HG03520 (cell line): ENCODE results near the gene KLF5.
A peak's percentile ranks its signal among the peaks of the same experiment; 100 is the strongest.
"Not testable (repeated sequence)": the region's sequence is repeated elsewhere in the genome, so short reads cannot be mapped to it uniquely, and the experiment has no call there.

ENCODE experiments used
- ATAC-seq: cut with Tn5 transposase; IDR thresholded peaks from one replicate; pipeline ENCODE4 v1.9.1; 2021; ENCODE audit warnings: mild to moderate bottlenecking, moderate library complexity; ENCODE audit not compliant: unreplicated experiment

The KLF5 gene

DNA sequence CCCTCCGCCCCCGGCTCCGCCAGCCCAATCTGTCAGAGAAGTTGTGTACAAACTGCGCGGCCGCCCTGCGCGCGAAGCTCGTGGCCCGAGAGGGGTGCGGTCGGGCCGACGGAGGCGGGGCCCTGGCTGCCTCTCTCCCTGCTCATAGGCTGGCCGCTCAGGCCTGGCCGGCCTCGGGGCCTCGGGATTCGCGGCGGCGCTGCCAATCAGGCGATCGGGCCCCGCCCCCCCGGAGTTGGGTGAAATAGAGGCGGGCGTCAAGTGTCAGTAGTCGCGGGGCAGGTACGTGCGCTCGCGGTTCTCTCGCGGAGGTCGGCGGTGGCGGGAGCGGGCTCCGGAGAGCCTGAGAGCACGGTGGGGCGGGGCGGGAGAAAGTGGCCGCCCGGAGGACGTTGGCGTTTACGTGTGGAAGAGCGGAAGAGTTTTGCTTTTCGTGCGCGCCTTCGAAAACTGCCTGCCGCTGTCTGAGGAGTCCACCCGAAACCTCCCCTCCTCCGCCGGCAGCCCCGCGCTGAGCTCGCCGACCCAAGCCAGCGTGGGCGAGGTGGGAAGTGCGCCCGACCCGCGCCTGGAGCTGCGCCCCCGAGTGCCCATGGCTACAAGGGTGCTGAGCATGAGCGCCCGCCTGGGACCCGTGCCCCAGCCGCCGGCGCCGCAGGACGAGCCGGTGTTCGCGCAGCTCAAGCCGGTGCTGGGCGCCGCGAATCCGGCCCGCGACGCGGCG is at the start of gene KLF5:
TSS of gene KLF5 (plus strand) at position 270 of the 724 bp plus-strand sequence. CDS start at position 593, 323 bp downstream.
- ATAC-seq: peak; percentile 97

- no peak for ATAC-seq
These were observed 47.1 kb upstream of the KLF5 start for GRCh38 chr13:73011751-73012150.

DNA sequence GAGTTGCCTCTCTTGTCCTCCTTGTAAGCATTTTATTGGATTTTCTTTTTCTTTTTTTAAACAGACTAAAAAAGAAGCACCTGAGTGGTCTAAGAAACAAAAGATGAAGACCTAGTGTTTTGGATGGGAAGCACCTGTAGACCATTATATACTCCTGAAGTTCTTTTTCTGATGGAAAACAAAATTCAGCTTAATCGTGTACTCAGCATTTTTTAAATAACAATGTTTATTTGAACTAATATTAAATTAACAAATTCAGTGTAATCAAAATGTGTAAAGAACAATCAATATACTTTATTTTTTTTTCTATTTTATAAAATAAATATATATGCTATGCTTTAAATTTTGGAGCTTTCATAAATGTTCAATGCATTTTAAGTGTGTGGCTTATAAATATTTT is 43.0 kb upstream of the KLF5 start:
- ATAC-seq: no peak

GRCh38 chr13:73018336-73018735 is 40.5 kb upstream of the KLF5 start:
- no peak for ATAC-seq

DNA sequence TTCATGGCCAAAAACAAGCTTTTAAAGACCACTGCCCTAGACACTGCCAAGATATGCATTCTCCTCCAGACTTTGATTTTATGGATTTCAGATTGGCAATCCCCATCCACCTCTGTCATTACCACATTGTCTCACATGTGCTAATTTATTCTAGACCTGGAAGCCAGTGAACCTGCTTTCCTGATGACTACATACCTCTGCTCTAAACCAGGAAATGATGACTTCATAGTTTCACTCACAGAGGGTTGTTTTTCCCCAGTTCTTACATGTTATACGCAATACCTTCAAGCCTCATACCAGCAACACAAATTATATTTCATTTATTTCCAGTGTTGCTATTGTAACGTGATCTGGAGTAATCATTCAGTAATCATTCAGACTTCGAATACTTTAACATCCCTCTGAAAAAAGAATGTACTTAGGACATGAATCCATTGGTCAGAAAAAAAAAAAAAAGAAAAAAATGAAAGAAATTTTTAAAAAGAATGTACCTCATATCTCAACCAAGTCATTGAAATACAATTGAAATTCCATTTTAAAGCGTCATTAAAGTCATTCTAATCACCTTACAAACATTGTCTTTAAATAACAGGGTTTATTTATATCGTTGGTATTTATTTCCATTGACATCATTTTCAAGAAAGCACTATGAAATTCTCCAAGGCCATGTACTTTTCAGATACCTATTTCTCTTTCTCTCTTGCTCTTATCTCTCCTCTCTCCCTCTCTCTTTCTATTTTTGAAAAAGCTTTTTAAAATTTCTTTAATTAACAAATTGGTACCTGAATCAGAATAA is 33.4 kb upstream of the KLF5 start:
- ATAC-seq: no peak

- no peak for ATAC-seq
These were observed 23.9 kb upstream of the KLF5 start for GRCh38 chr13:73034901-73035300.

- no peak for ATAC-seq
These were observed 23.1 kb upstream of the KLF5 start for GRCh38 chr13:73035660-73036059.

GRCh38 chr13:73036566-73036965 is 22.2 kb upstream of the KLF5 start:
- no peak for ATAC-seq

- no peak for ATAC-seq
These were observed 20.7 kb upstream of the KLF5 start for GRCh38 chr13:73038064-73038463.

GRCh38 chr13:73039201-73040108 is 19.4 kb upstream of the KLF5 start:
- ATAC-seq: no peak

GRCh38 chr13:73040484-73040883 is 18.3 kb upstream of the KLF5 start:
- ATAC-seq: no peak

DNA sequence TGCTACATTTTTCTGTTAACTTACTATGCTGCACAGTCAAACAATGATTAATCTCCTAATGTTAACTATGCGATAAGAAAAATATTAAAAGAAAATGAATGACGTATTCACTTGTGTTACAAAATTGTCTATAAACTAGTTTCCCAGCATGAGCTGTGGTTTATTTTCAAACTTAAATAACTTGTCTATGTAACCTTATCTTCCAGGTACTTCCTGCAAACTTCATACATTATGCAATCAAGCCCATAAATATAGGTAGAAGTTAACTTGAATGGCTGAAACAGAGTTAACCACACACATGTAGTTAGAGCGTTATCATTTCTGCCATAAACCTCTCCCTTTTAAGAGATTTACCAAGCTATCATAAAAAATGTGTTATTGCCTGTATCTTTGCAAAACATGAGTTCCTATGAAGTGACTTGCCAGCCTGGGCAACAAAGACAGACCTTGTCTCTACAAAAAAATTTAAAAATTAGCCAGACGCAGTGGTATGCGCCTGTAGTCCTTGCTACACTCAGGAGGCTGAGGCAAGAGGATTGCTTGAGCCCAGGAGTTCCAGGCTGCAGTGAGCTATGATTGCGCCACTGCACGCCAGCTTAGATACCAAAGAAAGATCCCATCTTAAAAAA is 17.7 kb upstream of the KLF5 start:
- ATAC-seq: no peak

DNA sequence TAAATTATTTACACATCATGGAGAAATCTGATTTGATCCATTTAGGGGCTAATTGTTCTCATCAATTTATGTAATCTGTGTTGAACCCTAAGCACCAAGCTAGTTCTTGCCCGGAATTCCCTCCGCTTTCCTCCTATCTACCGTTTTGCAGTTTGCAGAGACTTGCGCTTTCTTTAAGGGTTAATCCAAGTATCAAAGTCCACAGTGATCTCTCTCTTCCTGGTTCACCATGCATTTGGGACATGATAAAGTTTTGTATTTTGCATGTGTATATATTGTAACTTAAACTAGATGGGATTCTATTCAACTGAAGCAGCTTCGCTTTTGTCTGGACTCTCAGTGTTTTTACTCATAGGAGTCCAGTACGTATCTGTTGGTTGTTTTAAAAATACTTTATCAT is 13.8 kb upstream of the KLF5 start:
- no peak for ATAC-seq

DNA sequence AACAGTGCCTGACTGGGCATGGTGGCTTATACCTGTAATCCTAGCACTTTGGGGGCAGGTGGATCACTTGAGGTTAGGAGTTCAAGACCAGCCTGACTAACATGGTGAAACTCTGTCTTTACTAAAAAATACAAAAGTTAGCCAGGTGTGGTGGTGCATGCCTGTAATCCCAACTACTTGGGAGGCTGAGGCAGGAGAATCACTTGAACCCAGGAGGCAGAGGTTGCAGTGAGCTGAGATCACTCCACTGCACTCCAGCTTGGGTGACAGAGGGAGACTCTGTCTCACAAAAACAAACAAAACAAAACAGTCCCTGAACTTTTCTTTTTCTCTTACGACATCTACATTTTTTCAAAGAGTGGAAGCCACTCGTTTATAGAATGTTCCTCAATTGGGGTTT is 10.2 kb upstream of the KLF5 start:
- ATAC-seq: not testable (repeated sequence)

DNA sequence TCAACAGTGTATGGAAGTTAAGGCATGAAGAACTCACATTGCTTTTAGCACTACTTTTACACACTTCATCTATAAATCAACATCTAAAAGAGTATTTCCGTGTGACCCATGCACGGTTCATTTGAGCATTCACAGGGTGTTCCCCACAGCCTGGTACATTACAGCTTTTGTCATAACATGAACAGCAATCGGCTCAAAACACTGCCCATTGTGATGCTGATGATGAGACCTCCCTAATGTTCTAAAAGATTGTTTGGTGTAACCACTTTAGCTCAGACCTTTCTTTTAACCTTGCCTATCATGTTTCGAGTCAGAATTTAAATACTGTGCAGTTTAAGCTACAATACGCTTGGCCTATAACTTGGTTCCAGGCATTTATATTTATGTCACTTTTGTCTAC is 4.1 kb upstream of the KLF5 start:
- ATAC-seq: no peak

GRCh38 chr13:73055813-73056564 is 2.8 kb upstream of the KLF5 start:
- ATAC-seq: no peak

DNA sequence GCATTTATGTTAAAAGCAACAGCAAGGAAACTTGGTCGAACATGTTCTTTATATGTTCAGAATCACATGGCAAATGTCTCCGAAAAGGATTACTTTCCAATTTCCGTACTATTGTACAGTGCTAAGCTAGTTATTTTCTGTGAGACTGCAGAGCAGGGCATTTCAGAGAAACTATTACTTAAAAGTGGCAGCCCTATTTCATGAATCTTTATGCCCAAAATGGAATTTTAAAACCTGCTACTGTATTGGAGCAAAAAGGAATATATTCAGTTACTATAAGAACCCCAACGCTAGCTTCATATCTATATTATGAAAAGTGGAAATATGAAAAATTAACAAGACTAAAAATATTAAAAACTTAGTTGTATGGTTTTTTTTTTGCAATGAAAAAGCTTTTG is 2.2 kb upstream of the KLF5 start:
- no peak for ATAC-seq

GRCh38 chr13:73057284-73058063 is 1.3 kb upstream of the KLF5 start:
- no peak for ATAC-seq

- no peak for ATAC-seq
These were observed 816 bp upstream of the KLF5 start for GRCh38 chr13:73058064-73058313.

DNA sequence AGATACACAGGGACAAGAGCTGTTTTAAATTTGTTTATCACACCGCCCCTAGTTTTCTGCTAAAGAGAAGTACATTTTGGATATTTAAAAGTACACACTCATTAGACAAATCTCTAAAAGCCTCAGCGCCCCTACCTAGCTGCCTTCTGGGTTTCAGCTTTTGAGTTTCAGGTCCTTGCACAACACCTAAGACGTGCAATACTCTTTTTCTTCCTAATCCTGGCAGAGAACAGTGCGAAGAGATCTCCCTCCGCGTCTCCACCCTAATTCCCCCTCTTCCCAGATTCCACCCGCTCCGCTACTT is 421 bp upstream of the KLF5 start:
- peak; percentile 15 for ATAC-seq
